Fibroblast of skin of left biceps (primary cell): ENCODE data around the gene HERC2.

Experiments used
- DNase-seq, 2 experiments: peaks; one replicate each; pipeline ENCODE4 v3.0.0-alpha.2; 2013; ENCODE audit warnings: low read depth in 2 of 2

HERC2 gene

GRCh38 chr15:28113394-28114113, 208.4 kb downstream of the HERC2 start:
- DNase-seq: no peak

- DNase-seq: no peak
These were observed 209.0 kb downstream of the HERC2 start for GRCh38 chr15:28112962-28113361.

- no peak for DNase-seq
These were observed 209.7 kb downstream of the HERC2 start for GRCh38 chr15:28112101-28112760.

- DNase-seq: no peak
These were observed 210.4 kb downstream of the HERC2 start for GRCh38 chr15:28111543-28111942.

GRCh38 chr15:28110481-28110881, 211.5 kb downstream of the HERC2 start:
- no peak for DNase-seq

GRCh38 chr15:28109626-28110455, 212.1 kb downstream of the HERC2 start:
- no peak for DNase-seq

- DNase-seq: no peak
These were observed 214.1 kb downstream of the HERC2 start for GRCh38 chr15:28107904-28108275.

- DNase-seq: no peak
These were observed 214.7 kb downstream of the HERC2 start for GRCh38 chr15:28107111-28107903.

GRCh38 chr15:28106294-28107110, 215.5 kb downstream of the HERC2 start:
- no peak for DNase-seq

- DNase-seq: no peak
These were observed 216.2 kb downstream of the HERC2 start for GRCh38 chr15:28105793-28106192.

- DNase-seq: no peak
These were observed 216.7 kb downstream of the HERC2 start for GRCh38 chr15:28105224-28105791.

- no peak for DNase-seq
These were observed 217.7 kb downstream of the HERC2 start for GRCh38 chr15:28104326-28104725.

GRCh38 chr15:28103831-28104230, 218.1 kb downstream of the HERC2 start:
- DNase-seq: no peak

GRCh38 chr15:28101983-28102441, 220.0 kb downstream of the HERC2 start:
- no peak for DNase-seq

- no peak for DNase-seq
These were observed 220.8 kb downstream of the HERC2 start for GRCh38 chr15:28101201-28101600.

- no peak for DNase-seq
These were observed 221.3 kb downstream of the HERC2 start for GRCh38 chr15:28100516-28101195.

- no peak for DNase-seq
These were observed 222.3 kb downstream of the HERC2 start for GRCh38 chr15:28099555-28100140.

GRCh38 chr15:28098766-28099554, 223.0 kb downstream of the HERC2 start, which contains the start of gene OCA2:
TSS of gene OCA2 (minus strand) at chr15:28099315. CDS start at chr15:28081874, 17,441 bp downstream.
- no peak for DNase-seq

- no peak for DNase-seq
These were observed 223.6 kb downstream of the HERC2 start for GRCh38 chr15:28098360-28098765.
